CD4-positive, alpha-beta T cell treated with Interleukin-15 for 1 hour (primary cell): ENCODE data around the gene MYD88.

Source experiments
- DNase-seq: peaks from one replicate; pipeline ENCODE4 v3.0.0-alpha.2; 2020

MYD88 gene

DNA sequence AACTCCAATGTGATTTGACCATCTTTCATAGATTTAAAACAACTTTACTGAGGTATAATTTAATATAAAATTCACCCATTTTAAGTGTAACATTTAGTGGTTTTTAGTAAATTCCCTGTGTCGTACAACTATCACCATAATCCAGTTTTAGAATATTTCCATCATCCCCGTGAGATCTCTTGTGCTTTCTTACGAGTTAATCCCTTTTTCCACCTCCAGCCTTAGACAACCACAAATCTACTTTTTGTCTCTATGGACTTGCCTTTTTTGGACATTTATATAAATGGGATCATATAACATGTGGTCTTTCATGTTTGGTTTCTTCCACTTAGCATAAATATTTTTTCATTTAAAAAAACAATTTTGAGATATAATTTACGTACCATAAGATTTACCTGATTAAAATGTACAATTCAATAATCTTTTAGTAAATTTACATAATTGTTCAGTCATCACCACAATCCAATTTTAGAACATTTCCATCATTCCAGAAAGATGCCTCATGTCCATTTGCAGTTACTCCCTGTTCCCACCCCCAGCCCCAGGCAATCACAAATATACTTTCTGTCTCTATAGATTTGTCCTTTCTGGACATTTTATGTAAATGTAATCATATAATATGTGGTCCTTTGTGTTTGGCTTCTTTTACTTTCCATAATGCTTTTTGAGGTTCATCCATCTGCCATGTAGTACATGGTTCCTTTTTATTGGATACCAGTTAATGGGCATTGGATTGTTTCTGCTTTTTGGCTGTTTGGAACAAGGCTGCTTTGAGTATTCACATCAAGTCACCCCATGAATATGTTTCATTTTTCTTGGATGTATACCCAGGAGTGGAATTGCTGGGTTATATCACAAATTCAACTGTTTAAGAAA is 29.9 kb downstream of the MYD88 start:
- DNase-seq, result no peak

- no peak for DNase-seq
Observed at GRCh38 chr3:38169027-38169317, 30.5 kb downstream of the MYD88 start.

DNA sequence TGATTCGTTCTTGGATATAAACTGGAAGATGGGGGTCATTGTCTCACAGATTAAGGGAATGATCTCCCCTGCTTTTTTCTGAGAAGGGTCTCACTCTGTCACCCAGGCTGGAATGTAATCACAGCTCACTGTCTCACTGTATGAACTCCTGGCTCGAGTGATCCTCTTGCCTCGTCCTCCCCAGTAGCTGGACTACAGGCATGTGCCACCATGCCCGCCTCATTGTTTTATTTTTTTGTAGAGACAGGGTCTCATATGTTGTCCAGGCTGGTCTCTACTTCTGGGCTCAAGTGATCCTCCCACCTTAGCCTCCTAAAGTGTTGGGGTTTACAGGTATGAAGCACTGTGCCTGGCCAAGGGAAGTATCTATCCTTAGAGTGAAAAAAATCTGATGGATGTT is 32.3 kb downstream of the MYD88 start:
- DNase-seq, result no peak

- DNase-seq, result no peak
Observed at GRCh38 chr3:38171622-38172021, 33.2 kb downstream of the MYD88 start.

- no peak for DNase-seq
Observed at GRCh38 chr3:38173834-38174418, 35.5 kb downstream of the MYD88 start.

GRCh38 chr3:38177181-38177580 is 38.7 kb downstream of the MYD88 start:
- no peak for DNase-seq

DNA sequence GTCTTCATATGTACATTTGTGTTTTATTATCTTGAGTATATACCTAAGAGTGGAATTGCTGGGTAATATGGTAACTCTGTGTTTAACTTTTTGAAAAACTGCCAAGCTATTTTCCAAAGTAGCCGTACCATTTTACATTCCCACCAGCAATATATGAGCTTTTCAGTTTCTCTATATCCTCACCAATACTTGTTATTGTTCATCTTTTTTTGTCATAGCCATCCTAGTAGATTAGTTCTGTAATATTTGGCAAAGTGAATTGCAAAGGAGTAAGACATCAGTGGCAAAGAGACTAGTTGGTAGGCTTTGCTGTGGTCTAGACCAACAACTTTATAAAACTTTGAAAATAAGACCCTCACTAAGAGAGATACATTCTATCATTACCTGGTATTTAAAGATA is 48.3 kb downstream of the MYD88 start:
- no peak for DNase-seq

- no peak for DNase-seq
Observed at GRCh38 chr3:38190481-38190881, 52.0 kb downstream of the MYD88 start.
